Muscle of arm (tissue), 12 donors: ENCODE results near the gene USP7. TPM values are rescaled to one million over a fixed set of nuclear protein-coding genes. Genes with fewer than 3 reads are reported as not detected.
"Not testable (repeated sequence)": the region's sequence is repeated elsewhere in the genome, so short reads cannot be mapped to it uniquely, and the experiment has no call there.

Experiments used
- DNase-seq: peaks from one replicate; pipeline ENCODE4 v3.0.0-alpha.2; 2013
- polyA plus RNA-seq, 12 donors: library from polyadenylated mRNA; unstranded; fragments of 120-200 nt; gene quantifications; one replicate each; pipeline ENCODE4 v1.2.1, GENCODE V29; 2013; ENCODE audit not compliant: insufficient read length in 12 of 12

USP7 gene
- polyA plus RNA-seq, 12 donors: 53.8 to 107 (median 76.1) TPM

DNA sequence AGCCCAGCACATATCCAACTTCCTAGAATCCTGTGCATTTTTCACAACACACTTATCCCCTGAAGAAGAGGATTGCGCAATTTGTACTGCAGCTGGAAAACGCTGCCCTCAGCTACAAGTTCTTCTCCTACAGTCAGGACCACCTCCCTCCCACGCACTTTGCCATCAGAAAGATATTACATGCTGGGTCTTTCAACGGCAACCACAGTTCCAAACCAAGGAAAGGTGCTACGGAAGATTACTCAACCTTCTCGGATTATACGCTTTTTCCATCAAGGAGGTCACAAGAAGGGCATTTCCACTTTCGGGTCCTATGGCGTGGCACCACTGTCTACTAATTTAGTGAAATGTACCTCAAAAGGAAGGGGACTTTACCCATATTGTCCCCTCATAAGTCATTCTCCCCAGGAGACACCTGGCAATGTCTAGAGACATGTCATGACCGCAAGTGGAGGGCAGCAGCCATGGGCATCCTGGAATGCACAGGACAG lies 35.2 kb downstream of the USP7 start:
- peak; percentile 16 for DNase-seq

GRCh38 chr16:8926827-8927226 lies 36.9 kb downstream of the USP7 start:
- no peak for DNase-seq

GRCh38 chr16:8925455-8925854 lies 38.3 kb downstream of the USP7 start:
- DNase-seq: no peak

GRCh38 chr16:8924214-8924613 lies 39.5 kb downstream of the USP7 start:
- DNase-seq: no peak

DNA sequence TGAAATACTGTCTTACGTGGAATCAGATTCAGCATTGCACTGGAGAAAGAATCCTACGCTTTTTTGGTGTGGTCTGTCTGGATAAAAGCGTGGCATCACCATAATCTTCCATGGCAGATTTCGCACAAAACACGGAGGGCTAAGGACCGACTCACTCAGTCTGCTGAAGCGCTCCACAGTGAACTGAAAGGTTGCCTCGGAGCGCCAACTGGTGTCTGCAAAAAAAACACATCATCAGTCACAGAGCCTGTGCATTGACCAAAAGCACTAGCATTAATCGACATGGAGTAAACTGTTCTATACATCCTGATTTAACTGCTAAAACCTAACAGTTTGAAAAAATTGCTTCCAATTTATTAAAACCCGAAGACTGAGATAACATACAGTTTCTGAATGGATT lies 40.5 kb downstream of the USP7 start:
- no peak for DNase-seq

DNA sequence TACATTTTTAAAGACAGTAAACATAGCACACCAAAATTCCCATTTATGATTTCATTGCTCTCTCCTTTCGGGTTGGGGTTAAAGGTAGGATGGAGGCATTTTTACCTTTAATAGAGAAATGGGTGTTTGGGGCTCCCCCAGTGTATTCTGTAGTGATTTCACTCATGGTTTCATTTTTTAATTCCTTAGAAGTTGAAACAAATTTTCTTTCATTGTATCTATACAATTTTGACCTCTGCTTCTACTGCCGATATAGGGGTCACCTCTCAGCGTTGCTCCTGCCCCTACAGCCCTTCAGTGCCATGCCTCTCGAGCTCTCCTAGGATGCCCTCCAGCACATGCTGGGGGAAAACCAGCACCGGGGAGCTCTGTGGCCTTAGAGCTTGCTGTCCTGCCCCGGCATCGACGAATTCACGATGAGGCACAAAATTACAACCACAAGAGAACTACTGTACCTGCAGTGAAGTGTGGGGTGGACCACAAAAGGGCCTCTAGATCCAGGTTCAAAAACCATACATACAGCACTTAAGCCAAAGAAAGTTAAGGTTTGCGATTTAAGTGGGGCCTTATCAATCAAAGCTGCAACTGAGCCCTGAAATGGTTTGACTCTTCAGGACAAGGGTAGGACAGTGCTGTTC lies 42.2 kb downstream of the USP7 start:
- DNase-seq: no peak

- DNase-seq: no peak
Observed at GRCh38 chr16:8920645-8921346, 42.9 kb downstream of the USP7 start.

GRCh38 chr16:8919934-8920462 lies 43.7 kb downstream of the USP7 start:
- no peak for DNase-seq

GRCh38 chr16:8919089-8919933 lies 44.4 kb downstream of the USP7 start:
- no peak for DNase-seq

DNA sequence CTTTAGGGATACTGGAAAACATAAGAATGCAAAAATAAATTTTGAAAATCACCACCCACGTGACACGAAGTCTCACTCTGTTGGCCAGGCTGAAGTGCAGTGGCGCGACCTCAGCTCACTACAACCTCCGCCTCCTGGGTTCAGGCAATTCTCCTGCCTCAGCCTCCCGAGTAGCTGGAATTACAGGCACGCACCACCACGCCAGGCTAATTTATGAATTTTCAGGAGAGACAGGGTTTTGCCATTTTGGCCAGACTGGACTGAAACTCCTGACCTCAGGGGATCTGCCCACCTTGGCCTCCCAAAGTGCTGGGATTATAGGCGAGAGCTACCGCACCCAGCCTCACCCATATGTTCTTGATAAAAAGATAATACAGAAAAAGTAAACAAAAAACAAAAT lies 46.4 kb downstream of the USP7 start:
- not testable (repeated sequence) for DNase-seq

DNA sequence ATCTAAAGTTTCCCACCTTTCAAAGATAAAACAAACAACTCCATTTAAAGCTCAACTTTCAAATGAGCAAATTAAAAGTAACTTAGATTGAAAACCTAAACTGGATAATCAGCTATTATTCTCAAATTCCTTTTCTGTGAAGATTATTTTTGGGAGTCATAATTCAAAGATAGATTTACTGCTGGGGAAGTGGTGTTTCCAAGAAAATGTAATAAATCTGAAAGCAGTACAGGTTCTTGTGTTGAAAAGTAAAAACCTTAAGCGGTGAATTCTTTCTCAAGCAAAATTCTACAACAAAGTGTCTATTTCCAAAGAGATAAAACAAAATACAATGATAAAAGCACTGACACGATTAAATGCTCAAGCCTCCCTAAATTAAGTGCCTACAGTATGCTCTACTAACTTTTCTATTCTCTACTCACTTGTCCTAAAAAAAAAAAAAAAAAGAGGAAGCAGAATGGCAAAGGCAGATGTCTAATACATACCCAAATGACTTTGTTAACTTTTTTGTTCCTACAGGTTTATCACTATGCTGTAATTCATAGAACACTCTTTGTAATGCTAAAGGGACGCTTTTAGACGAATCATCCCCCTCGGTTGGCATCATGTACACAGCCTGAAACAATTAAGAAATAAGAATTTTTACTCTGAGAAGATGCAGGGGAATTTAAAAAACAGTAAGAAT lies 47.0 kb downstream of the USP7 start:
- DNase-seq: no peak

DNA sequence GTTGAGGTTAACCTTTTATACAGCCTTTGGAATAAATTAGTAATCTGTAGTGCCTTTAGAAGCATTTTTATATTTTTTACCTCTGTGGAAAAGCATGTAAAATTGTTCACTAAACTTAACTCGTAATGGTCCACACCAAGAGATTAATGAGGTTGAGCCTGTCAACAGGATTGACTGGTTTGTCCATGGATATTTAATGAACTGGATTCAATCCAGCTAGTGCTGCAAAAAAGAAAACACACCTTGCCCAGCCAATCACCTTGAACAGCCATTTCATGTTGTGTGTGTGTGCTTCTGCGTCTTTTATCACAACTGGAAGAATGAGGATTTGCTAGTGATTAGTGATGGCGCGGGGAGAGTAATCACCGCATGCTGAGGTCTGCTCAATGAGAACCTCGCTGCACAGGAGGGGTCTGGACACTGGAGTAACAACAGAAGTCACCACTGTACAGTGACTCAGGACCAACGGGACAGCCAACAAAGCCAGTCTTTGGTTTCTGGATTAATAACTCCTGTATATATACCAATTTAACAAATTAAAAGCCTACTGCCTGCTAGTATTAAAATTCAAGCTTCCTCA lies 47.9 kb downstream of the USP7 start:
- DNase-seq: no peak

DNA sequence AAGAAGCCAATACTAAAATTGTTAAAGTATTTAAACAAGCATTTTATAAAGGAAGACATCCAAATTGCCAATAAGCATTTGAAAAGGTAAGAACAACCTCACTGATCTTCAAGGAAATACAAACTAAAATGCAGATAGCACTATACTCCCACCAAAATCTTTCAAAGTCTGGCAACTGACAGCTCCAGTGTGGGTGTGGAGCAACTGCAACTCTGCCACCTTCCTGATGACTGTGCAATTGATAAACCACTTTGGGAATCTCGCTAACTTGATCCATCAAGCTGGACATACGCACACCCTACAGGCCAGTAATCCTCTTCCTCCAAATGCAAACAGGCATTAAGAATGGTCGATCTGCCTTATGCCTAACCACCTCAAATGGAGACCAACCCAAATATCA lies 49.6 kb downstream of the USP7 start:
- no peak for DNase-seq

- DNase-seq: no peak
Observed at GRCh38 chr16:8912793-8913192, 50.9 kb downstream of the USP7 start.

DNA sequence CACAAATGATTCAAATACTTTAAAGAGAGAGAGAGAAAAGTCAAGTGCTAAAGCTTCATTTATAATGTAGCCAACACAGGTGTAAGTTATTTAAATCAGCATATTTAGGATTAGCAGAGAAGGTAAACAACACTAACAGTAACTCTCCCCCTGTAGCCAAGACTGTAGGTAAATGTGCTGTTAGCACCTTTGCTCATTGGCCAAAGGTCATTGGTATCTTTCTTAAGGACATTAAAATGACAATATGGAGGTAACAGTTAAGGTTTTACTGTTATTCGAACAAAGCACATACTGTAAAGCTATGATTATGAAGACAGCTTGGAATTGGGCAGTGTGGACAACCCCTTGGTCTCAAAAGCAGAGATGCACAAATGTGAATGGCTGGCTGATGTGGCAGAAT lies 52.9 kb downstream of the USP7 start:
- DNase-seq: no peak

- DNase-seq: no peak
Observed at GRCh38 chr16:8908810-8909468, 54.8 kb downstream of the USP7 start.

DNA sequence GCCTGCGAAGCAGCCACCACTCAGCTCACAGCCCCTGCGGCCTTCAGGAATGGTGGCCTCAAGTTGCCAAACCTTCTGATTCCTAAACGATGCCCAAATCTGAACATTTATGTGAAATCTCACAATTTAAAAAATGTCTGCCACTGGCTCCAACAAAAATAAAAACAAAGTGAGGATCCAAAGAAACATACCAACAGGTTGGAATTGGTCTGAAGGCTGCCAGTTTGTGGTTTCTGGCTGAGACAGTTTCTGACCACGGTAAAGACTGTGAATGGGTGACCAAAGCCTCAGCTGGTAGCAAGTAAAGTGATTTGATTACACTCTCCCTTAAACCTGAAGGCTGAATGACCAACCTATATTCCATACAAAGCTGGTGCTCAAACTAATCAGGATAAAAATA lies 56.6 kb downstream of the USP7 start:
- DNase-seq: no peak

DNA sequence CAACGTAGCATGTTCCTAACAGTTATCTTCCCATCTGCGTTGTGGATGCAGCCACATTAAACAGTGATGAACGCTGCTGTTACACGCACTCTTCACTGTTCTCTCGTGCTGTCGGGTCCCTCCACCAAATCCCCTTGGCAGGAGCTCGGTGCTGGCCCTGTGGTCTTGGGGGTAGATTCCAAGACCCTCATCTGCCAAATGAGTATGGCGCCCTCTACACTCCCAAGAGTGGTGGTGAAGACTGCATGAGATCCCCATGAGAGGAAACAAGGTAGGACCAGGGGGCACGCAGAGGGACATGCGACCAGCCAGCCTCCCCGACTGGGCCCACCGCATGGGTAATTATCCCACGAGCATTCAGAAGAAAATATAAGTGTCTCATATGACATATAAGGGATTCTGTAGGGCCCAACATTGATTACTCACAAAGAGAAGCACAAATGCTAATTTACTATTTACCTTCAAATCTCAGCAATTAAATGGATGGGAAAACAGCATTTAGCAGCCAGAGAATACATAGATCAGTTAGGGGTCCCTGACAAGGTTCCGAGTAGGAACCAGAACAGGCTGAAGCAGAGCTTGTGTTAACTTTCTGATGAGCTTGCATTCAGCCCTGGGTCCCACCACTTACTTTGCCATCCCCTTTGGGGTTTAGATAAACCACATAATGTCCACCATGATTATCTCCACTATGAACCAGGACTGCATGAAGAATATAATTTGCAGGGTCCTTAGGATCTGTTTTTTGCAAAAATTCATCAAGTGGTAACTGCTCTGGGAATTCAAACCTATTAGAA lies 57.7 kb downstream of the USP7 start:
- no peak for DNase-seq

DNA sequence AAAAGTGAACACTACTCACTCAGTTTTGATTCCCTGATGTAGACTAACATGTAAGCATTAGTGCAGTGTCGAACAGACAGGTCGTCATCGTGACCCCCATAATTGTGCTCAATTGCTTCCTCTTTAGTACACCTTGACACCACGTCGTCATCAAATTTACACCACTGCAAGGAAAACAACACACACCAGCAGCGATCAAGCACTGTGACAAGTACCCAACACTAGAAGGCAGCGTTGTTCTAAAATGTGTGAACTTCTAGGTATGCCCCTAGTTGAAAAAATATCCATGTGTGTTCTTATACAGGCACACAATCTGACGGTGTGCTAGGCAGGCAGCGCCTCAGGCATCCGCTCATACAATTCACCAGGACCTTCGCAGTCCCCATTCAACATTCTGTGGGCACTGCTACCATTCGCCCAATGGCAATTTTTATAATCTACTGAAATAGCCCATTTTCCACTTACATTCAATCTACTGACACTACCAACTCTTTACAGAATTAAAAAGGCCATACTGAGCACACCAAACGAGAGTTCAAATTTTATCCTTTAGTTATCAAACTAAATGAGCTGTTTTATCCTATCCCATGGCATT lies 58.4 kb downstream of the USP7 start:
- DNase-seq: no peak

DNA sequence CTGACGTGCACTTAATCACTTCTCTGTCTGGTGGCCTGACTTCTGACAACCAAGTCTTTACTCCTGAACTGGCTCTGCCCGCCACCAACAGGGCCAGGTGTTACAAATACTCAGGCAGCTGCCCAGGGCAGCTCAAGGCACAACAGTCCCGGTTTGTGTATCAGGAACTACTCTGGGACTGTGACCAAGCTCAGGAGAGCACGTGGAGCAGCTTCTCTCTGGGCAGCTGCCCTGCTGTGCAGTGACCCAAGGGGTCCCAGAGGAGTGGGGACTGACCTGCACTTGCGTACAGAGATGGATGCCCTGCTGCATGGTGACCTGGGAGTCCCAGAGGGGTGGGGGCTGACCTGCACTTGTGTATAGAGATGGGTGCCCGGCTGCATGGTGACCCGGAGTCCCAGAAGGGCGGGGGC lies 59.7 kb downstream of the USP7 start:
- no peak for DNase-seq
